HG02973 (cell line): ENCODE data around the gene PYGL.

Source experiments
- ATAC-seq: cut with Tn5 transposase; IDR thresholded peaks from one replicate; pipeline ENCODE4 v1.9.1; 2021; ENCODE audit warnings: moderate library complexity; ENCODE audit not compliant: unreplicated experiment

The PYGL gene

GRCh38 chr14:50882932-50883826, 61.1 kb downstream of the PYGL start:
- ATAC-seq, result no peak

GRCh38 chr14:50875359-50876070, 68.8 kb downstream of the PYGL start:
- ATAC-seq, result peak; percentile 84

DNA sequence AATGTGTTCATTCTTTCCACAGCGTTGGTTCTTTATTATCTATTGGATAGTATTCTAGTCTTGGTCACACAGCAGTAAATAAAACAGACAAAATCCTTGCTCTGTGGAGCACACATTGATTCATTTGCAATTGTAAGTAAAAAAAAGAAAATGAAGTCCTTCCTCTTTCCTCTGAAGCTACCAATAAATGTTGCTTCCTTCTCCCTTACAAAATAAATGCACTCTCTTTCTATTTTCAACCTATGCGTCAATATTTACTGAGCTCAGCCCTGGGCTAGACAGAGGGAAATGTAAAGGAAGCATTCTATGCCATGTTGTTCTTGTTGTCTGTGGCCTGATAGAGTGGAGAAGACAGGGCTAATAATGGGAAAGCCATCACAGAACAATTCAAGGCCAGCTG, 69.5 kb downstream of the PYGL start:
- ATAC-seq, result no peak

DNA sequence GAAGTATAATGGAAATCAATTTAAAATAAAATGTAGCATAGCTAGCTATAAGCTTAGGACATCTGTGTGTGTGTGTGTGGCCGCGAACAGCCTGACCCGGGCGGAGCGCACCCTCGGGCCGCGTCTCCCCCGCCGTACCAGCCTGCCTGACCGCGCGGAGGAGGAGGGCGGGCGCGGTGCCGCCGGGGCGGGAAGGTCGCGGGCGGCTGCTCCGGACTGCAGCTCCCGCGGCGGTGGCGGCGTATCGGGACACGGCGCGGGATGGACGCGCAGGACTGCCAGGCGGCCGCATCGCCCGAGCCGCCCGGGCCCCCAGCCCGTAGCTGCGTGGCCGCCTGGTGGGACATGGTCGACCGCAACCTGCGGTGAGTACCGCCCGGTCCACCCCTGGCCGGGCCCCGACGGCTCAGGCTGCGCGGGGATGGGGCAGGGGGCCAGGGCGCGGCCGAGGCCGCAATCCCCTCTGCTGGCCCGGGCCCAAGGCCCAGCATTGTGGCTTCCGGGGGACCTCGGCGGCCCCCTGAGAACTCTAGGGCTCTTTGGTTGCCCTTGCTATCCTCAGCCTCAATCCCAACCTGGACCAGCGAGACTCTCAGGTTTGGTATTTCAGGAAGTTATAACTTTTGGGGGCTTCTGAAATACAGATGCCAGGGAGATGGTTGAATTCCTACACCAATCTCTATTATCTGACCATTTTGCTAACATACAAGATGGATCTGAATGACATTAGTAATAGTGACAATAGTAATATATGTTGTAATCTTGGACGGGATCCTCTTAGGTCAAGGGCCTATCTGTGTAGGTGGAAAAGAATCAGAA, 72.2 kb downstream of the PYGL start, which contains the start of gene ABHD12B:
Gene ABHD12B, plus strand, starts transcription at position 140 of the 819 bp plus-strand sequence. Its CDS starts 122 bp downstream, at position 262.
- ATAC-seq, result no peak

DNA sequence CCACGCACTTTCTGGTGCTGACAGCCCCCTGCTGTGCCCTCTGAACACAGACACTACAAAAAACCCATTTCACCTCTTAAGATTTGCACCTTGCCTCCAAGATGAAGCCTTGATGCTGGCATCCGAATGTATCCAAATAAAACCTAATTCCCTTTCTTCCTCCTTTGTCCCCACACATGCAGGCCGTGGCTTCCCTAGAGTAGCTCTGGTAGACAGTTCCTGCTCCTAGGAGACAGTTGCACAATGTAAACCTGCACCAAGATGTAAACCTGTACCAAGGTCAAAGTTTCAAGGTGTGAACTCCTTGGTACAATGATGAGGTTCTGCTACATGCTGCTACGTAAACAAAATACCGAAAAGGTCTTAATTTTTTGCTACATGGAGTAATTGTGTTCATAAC, 73.1 kb downstream of the PYGL start:
- no peak for ATAC-seq

DNA sequence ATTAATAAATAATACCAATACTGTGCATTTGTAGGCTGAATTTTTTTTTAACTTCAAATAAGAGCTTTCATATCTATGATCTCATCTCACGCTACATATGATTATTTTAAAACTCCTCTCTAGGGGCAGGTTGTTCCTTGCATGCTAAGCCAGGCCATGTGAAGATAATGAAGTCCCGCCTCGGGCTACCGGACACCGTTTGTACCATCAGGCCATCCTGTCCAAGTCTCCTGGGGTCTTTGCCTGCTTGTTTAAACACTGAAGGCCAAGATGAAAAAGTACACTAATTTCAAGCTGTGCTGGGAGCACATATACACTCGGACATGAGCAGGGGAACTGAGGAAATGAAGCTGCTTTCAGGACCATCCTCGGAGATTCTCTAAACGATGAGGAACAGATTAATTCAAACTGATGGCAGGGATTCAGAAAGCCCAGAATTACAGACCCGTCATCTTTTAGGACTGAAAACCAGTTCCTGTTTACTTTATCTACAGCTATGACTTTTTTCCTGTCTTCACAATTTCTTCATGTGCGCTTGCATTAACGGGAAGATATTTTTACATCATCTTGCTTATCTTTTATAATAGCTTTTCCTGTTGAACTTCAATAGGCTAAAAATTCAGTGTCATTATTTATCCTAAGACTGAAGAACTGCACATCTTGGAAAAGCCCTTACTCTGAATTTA, 78.7 kb downstream of the PYGL start:
- ATAC-seq, result no peak

DNA sequence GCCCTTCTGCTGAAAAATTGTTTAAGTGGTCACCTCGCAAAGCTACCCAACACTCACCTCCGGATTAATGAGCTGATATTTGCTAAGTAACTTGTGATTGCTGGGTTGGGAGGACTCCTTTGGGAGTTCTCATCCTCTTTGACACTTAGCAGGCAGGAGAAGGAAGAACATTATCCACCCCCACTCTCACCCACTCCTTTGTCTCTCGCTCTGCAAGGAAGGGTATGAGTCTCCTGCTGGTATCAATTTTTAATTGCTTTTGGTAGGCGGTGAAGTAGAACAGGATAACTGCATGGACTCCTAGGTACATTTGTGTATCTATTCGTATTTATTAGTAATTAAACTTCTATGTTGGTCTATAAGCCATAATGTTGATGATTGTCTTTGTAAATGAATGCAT, 79.3 kb downstream of the PYGL start:
- ATAC-seq, result no peak

DNA sequence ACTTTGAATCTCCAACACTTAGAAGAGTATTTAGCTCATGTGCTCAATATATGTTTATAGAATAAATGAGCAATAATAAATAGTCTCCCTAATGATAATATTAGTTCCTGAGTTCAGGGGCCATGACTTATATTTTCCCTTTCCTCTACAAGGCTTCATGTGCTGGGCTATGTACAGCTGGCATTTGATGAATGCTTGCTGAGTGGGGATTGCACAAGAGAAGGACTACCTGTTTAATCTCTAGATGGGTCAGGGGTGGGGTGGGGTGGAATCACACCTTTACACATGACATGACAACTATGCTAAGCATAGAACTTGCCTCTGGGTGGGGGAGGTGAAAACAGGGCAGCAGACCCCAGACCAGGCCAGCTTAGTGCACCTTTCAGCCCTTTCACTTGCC, 80.0 kb downstream of the PYGL start:
- no peak for ATAC-seq

- ATAC-seq, result no peak
Measured at GRCh38 chr14:50862036-50862570, 82.2 kb downstream of the PYGL start.

- ATAC-seq, result peak; percentile 56
Measured at GRCh38 chr14:50860478-50861086, 83.7 kb downstream of the PYGL start.

- no peak for ATAC-seq
Measured at GRCh38 chr14:50859296-50859624, 85.0 kb downstream of the PYGL start.

DNA sequence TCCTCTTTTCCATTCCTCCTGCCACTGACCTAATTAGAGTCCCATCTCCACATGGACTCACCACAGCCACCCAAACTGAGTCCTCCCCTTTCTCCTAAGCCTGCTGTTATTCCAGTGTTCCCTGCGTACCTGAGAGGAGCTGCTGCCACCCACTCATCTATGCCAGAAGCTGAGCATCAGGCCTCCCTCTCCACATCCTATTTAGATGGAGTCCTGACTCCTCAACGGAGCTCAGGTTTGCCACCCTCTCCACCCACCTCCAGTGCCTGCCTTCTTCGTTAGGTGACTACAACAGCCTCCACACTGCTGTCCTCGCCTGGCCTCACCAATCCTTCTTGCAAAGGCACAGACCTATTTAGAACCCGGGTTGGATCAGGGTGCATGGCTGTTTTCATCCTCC, 87.6 kb downstream of the PYGL start:
- ATAC-seq, result no peak

GRCh38 chr14:50855558-50855957, 88.7 kb downstream of the PYGL start:
- no peak for ATAC-seq
